ENCODE measurements around the gene IRF2. TPM values are rescaled to one million over a fixed set of nuclear protein-coding genes. Genes with fewer than 3 reads are reported as not detected.
A peak's percentile ranks its signal among the peaks of the same experiment; 100 is the strongest.

Gene IRF2
- total RNA-seq, 4 donors from 2014 or later = 16.9 to 53.1 (median 28.9) TPM

DNA sequence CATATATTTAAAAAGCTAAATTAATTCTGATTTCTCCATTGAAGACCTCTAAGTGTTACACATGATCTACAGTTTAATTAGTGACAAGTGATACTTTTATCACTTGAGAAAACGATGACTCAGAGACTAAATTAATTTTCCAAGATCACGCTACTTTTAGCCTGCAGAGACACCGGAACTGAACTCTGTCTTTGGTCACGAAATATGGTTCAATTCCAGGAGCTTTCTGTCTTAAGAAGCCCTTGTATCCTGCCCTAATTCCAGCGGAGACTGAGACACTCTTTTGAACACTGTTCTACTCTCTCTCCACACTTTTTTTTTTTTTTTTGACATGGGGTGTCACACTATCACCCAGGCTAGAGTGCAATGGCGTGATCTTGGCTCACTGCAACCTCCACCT is 63.6 kb downstream of the IRF2 start:
- ATAC-seq (ENCODE audit: low FRiP score) = no peak
- no peak for DNase-seq (ENCODE audit: low spot score)
- TF ChIP-seq, protein P1, sequence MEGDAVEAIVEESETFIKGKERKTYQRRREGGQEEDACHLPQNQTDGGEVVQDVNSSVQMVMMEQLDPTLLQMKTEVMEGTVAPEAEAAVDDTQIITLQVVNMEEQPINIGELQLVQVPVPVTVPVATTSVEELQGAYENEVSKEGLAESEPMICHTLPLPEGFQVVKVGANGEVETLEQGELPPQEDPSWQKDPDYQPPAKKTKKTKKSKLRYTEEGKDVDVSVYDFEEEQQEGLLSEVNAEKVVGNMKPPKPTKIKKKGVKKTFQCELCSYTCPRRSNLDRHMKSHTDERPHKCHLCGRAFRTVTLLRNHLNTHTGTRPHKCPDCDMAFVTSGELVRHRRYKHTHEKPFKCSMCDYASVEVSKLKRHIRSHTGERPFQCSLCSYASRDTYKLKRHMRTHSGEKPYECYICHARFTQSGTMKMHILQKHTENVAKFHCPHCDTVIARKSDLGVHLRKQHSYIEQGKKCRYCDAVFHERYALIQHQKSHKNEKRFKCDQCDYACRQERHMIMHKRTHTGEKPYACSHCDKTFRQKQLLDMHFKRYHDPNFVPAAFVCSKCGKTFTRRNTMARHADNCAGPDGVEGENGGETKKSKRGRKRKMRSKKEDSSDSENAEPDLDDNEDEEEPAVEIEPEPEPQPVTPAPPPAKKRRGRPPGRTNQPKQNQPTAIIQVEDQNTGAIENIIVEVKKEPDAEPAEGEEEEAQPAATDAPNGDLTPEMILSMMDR (IDR thresholded peaks at IDR 0.05) = no peak

DNA sequence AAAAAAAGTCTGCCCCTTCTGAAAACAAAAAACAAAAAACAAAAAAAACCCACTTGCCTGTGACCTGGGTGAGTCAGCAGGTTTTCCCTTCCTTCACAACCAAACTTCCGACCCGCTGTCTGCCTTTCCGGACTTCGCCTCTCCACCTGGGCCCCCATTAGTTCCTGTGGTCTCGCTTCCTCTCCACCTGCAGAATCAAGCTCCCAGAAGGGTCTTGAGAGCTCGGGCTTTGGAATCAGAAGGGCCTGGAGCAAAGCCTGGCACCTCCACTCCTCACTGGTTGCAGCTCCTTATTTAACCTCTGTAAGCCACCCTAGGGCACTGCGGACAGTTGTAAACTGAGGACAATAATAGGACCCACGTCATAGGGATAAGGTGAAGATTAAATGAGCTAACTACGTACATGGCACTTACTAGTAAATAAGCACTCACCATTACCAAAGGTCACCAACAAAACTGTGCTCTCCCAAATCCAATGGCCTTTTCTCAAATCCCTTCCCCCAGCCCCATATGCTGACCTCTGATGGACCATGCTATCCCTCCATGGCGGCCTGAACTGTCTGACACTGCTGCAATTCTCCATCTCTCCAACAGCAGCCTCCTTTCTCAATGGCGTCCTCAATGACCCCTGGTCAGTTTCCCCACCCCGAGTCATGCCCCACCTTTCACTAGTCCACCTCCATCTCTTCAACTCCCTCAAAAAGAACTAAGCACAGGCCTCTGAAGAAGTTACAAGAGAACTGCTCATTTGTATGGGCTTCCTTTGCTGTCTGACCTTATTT is 64.2 kb downstream of the IRF2 start:
- ATAC-seq (ENCODE audit: low FRiP score) (no peak), DNase-seq (ENCODE audit: low spot score) (no peak)
- TF ChIP-seq, protein P1 (IDR thresholded peaks at IDR 0.05) = no peak

DNA sequence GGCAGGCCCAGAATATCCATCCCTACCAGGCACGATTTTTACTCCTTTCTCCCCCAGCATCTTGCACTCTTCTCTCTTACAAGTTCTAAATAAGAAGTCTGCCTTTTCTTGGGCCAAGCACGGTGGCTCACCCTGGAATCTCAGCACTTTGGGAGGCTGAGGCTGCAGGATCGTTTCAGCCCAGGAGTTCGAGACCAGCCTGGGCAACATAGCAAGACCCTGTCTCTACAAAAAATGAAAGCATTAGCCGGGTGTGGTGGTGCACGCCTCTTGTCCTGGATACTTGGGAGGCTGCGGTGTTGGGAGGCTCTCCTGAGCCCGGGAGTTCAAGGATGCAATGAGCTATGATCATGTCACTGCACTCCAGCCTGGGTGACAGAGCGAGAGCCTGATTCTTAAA is 64.8 kb downstream of the IRF2 start:
- no peak for ATAC-seq (ENCODE audit: low FRiP score)
- TF ChIP-seq, protein P1 (IDR thresholded peaks at IDR 0.05) = no peak
- no peak for DNase-seq (ENCODE audit: low spot score)

DNA sequence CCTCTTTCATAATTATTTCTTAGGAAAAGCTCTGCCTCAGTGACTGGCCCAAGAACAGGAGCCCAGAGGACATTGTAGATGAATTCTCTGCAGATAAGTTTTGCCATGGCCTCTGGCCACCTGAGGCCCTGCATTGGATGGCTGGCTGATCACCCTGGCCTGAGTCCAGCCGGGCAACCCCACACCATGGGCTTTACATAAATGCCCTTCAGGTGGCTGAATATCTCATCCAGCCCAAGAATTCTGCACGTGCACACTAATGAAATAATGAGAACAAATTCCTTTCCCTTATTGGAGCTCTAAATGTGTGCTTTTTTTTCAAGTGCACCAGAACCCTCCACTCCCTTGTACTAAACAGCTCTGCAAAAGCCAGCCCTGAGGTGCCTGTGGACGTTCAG is 65.7 kb downstream of the IRF2 start:
- ATAC-seq (ENCODE audit: low FRiP score) (no peak), DNase-seq (ENCODE audit: low spot score) (no peak)
- TF ChIP-seq, protein P1 (IDR thresholded peaks at IDR 0.05) = no peak

DNA sequence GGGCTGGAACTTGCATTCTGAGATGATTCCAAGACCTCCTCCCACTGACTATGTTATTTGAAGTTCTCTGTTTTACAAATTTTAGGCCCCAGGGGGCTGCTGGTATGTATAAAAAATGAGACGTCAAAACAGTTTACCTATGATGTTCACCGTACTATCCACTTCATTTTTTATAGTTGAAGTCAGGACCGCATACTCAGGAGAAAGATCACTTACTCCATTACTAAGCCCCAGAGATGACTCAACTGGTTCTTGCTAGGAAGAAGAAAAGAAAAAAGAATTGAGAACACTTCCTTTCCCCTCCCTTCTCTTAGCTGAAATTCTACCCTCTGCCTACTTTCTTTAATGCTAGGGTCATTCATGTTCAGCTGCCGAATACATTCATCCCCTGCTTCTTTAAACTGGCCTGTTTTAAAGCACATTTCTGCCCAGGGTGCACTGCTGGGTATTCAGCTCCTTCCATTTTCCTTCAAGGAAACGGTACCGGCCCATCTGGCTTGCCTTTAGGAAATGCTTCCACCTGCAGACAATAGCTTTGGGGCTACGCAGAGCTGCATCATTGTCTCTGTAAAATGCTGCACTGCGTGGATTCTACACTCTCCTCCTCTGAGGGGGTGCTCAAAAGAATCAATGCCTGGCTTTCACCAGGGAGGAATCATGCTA is 66.2 kb downstream of the IRF2 start:
- DNase-seq (ENCODE audit: low spot score) (no peak), ATAC-seq (ENCODE audit: low FRiP score) (peak; percentile 88)
- TF ChIP-seq, protein P1 (IDR thresholded peaks at IDR 0.05) = no peak

DNA sequence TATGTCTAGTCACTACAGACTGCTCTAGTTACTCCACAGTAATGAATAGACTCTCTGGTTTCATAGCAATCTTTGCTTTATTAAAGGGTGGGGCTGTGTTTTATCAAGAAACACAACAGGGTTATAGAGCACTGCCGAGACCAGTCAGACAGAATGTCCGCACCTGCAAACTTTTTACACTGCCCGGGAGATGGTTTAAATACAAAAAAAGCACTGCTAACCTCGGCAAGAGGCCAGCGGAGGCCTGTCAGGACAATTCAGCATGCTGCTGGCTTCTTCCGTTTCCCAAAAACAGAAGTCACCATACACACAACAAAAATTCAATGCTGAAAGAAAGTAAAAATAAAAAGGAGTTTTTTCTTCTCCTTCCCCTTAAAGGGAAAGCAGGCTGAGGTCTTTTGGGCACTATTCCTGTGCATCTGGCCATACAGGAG is 67.4 kb downstream of the IRF2 start:
- ATAC-seq (ENCODE audit: low FRiP score) (no peak), DNase-seq (ENCODE audit: low spot score) (no peak)
- TF ChIP-seq, protein P1 (IDR thresholded peaks at IDR 0.05) = no peak

DNA sequence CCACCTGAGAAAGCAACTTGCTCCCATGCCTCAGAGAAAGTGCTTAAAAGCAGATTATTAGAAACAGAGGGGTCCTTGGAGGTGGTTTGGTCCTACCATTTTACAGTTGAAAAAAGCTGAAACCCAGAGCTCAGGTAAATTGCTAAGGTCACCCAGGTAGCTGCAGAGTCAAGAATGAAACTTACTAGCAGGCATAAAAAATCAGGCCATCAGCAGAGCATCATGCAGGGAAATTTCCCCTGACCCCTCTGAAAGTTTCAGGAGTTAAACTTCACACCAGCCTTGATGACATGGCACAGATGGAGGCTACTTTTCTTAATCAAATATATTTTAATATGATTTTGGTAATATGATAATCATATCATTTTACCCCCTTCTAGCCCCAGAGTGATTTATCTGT is 70.3 kb downstream of the IRF2 start:
- TF ChIP-seq, protein P1 (IDR thresholded peaks at IDR 0.05) = no peak
- DNase-seq (ENCODE audit: low spot score) = no peak
- ATAC-seq (ENCODE audit: low FRiP score) = no peak

Data from omental fat pad (tissue), 4 donors.